Right atrium auricular region (tissue), 2 donors: ENCODE results near the gene PPM1E. TPM values are rescaled to one million over a fixed set of nuclear protein-coding genes. Genes with fewer than 3 reads are reported as not detected.

Source experiments
- DNase-seq: peaks from one replicate; pipeline ENCODE4 v3.0.0-alpha.2; 2019; ENCODE audit warnings: low spot score
- H3K27ac ChIP-seq, 2 donors: fragments of 200-600 bp; sonication (generic); 1 replicate in 1 of 2; 2 replicates in 1 of 2; pipeline ENCODE4 v1.5.1; 2016 to 2019
- H3K27me3 ChIP-seq, 2 donors: fragments of 200-600 bp; sonication (generic); one replicate each; pipeline versions ENCODE4 v1.5.1 to v1.6.0; 2017 to 2019
- H3K36me3 ChIP-seq: fragments of 200-600 bp; sonication (generic); one replicate; pipeline ENCODE4 v1.5.1; 2016
- H3K4me1 ChIP-seq, 2 donors: fragments of 200-600 bp; sonication (generic); one replicate each; pipeline versions ENCODE4 v1.5.1 to v1.6.0; 2017 to 2019
- H3K4me3 ChIP-seq, 2 donors: fragments of 200-600 bp; sonication (generic); 1 replicate in 1 of 2; 2 replicates in 1 of 2; pipeline ENCODE4 v1.5.1; 2017 to 2019; ENCODE audit warnings: mild to moderate bottlenecking in 1 of 2, moderate library complexity in 1 of 2
- H3K9me3 ChIP-seq, 2 donors: fragments of 200-600 bp; sonication (generic); one replicate each; pipeline ENCODE4 v1.5.1; 2019
- total RNA-seq, 2 donors: library from RNA; depleted of rRNA; stranded (reverse); fragments of >200 nt; gene quantifications; one replicate each; pipeline ENCODE4 v1.1.0, GENCODE V29; 2016
- TF ChIP-seq, protein P1 (sequence below), 2 donors: fragments of 200-600 bp; sonication (generic); IDR thresholded peaks; one replicate each; pipeline ENCODE4 v1.5.1; 2019; ENCODE audit warnings: antibody characterized with exemption in 2 of 2

The PPM1E gene
- total RNA-seq, 2 donors from 2014 or later, result 1.2 to 5.3 TPM

DNA sequence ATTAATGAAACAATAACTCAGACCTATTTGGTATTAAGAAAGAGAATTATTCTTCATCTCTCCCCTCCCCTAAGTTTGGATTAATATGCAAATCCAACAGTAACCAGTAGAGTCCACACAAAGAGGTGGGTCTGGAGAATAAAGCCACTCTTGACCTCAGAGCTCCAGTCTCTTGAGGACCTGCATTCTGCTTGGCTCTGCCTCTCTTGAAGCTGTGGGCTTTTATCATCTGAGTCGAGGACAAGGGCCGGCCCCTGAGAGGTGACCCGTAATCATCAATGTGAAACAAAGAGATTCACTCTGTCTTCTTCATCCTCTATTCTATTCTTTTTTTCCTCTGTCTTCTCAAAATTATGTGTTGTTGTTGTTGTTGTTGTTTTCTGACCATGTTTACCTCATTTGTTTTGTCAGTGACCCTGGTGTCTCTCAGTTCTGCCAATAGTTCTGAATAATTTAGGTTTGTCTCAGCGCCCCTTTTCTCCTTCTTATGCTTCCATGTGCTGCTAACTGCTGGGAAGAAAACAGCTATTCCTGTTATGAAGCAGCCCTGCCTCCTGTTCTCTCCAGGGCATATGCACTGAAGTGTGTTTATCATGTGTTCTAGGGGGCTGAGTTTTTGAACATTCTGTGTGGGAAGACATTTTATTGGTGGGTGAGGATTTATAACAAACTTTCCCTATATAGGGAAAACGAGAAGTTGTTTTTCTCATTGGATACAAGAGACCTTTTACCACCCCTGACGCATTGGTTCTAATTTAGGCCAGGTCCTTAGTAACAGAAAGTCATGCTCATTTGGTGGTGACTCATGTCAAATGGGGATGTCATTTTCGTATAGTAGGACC is 215.2 kb downstream of the PPM1E start:
- Histone ChIP-seq H3K4me3 (no peak overlapping the region), H3K27ac (no peak overlapping the region), H3K36me3 (no peaks in the 10 kb centered on the region), H3K9me3 (no peaks in the 10 kb centered on the region), H3K4me1 (no peaks in the 10 kb centered on the region), H3K27me3 (no peaks in the 10 kb centered on the region)
- no peak for DNase-seq
- TF ChIP-seq, protein P1, sequence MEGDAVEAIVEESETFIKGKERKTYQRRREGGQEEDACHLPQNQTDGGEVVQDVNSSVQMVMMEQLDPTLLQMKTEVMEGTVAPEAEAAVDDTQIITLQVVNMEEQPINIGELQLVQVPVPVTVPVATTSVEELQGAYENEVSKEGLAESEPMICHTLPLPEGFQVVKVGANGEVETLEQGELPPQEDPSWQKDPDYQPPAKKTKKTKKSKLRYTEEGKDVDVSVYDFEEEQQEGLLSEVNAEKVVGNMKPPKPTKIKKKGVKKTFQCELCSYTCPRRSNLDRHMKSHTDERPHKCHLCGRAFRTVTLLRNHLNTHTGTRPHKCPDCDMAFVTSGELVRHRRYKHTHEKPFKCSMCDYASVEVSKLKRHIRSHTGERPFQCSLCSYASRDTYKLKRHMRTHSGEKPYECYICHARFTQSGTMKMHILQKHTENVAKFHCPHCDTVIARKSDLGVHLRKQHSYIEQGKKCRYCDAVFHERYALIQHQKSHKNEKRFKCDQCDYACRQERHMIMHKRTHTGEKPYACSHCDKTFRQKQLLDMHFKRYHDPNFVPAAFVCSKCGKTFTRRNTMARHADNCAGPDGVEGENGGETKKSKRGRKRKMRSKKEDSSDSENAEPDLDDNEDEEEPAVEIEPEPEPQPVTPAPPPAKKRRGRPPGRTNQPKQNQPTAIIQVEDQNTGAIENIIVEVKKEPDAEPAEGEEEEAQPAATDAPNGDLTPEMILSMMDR (IDR thresholded peaks at IDR 0.05), result no peak

DNA sequence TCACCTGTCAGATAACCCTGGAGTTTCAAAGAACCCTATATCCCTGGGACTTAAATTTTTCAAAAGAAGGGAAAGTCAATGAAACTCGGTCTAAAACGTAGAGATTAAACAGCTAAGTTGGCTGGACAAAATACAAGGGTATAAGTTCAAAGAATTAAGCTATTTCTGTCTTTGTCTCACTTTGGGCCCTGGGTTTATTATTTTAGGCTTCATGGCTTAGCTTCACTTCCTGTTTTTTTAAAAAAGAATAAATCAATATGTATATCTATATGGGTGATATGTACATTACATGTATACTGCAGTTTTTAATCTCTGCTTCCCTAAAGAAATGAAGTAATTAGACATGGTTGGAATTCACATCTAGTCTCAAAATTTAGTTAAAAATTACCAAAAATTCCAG is 218.7 kb downstream of the PPM1E start:
- Histone ChIP-seq H3K4me1 (no peaks in the 10 kb centered on the region), H3K4me3 (no peak overlapping the region), H3K27ac (no peak overlapping the region), H3K27me3 (no peaks in the 10 kb centered on the region), H3K36me3 (no peaks in the 10 kb centered on the region), H3K9me3 (no peaks in the 10 kb centered on the region)
- DNase-seq, result no peak
- TF ChIP-seq, protein P1 (IDR thresholded peaks at IDR 0.05), result no peak

DNA sequence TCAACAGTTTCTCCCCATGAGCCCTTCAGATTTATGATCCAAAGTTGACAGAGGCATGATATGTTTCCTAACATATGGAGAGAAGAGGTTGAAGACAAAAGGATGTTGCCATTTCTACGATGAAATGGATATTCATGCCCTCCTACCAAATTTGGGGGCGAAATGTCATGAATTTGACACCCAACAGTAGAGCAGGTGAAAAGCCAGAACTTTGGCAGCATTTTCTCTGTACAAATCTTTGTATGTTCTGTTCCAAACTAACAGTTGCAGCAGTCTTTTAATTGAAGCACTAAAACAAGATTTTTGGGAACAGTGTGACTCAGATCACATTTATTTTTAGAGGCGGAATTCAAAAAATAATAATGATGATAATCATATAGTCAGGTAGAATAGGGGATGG is 220.9 kb downstream of the PPM1E start:
- no peak overlapping the region for H3K27ac ChIP-seq
- no peak for DNase-seq
- no peaks in the 10 kb centered on the region for H3K9me3 ChIP-seq
- no peaks in the 10 kb centered on the region for H3K4me1 ChIP-seq
- H3K4me3 ChIP-seq, result no peak overlapping the region
- no peaks in the 10 kb centered on the region for H3K36me3 ChIP-seq
- H3K27me3 ChIP-seq, result no peaks in the 10 kb centered on the region
- TF ChIP-seq, protein P1 (IDR thresholded peaks at IDR 0.05), result no peak

DNA sequence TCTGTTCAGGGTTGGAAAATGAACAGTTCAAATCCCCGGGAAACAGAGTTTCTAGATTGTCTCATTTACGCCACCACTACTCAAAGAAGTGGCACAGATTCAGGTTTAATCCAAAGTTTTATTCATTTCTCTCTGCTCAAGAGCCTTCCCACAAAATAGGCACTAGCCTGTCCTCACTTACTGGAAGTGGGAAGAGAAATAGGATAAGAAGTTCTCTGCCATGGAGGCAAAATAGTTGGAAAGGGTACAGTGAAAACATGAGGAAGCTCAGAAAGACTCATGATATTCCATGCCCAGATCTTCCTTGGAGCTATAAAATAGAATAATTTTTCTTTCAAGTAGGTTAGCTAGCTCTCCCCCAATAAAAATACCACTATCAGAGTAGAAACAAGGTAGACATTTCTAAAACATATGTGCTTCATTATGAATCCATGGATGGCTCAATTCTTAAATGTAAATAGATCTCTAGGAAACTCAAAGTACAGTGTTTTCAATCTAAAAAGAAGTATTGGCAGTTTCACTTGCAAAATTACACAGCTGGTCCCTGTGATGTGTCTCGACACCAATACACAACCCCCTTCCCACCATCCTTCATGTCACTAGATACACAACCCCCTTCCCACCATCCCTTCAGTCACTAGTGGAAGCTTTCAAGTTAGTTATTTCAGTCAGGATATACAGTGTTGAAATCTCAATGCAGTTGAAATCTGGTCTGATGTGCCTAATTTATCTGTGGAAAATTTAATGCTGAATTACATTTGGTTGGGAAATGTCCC is 225.2 kb downstream of the PPM1E start:
- Histone ChIP-seq H3K4me1 (no peaks in the 10 kb centered on the region), H3K27me3 (no peaks in the 10 kb centered on the region), H3K27ac (no peak overlapping the region), H3K9me3 (no peaks in the 10 kb centered on the region), H3K4me3 (no peak overlapping the region), H3K36me3 (no peaks in the 10 kb centered on the region)
- DNase-seq, result no peak
- TF ChIP-seq, protein P1 (IDR thresholded peaks at IDR 0.05), result no peak

DNA sequence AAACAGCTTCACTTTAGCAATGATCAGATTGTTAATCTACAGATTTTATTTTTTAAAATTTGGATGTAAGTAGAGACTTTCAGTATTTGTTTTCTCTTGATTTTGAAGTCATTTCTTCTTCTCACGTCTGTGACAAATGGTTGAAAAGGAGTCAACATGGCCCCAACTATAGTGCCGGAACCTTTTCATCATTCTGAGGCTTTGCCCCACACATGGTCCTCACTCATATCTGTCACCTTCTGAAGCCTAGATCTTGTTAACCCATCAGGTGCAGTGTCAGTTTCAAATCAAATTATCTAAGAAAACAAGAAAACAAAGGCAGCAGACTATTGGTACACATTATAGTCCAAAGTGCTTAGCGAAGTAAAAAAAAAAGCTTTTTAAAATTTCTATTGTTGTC is 227.0 kb downstream of the PPM1E start:
- no peaks in the 10 kb centered on the region for H3K27me3 ChIP-seq
- no peak overlapping the region for H3K4me3 ChIP-seq
- H3K27ac ChIP-seq, result no peak overlapping the region
- no peaks in the 10 kb centered on the region for H3K36me3 ChIP-seq
- H3K4me1 ChIP-seq, result no peaks in the 10 kb centered on the region
- DNase-seq, result no peak
- no peaks in the 10 kb centered on the region for H3K9me3 ChIP-seq
- TF ChIP-seq, protein P1 (IDR thresholded peaks at IDR 0.05), result no peak
